ENCODE data around the gene NSMCE1. TPM values are rescaled to one million over a fixed set of nuclear protein-coding genes. Genes with fewer than 3 reads are reported as not detected.

NSMCE1 gene
- total and polyA plus RNA-seq, 2 of the 8 experiments (the other 6 are each of a cell fraction or from before 2014, with no cell fraction given) = 8.1 to 16.6 TPM

DNA sequence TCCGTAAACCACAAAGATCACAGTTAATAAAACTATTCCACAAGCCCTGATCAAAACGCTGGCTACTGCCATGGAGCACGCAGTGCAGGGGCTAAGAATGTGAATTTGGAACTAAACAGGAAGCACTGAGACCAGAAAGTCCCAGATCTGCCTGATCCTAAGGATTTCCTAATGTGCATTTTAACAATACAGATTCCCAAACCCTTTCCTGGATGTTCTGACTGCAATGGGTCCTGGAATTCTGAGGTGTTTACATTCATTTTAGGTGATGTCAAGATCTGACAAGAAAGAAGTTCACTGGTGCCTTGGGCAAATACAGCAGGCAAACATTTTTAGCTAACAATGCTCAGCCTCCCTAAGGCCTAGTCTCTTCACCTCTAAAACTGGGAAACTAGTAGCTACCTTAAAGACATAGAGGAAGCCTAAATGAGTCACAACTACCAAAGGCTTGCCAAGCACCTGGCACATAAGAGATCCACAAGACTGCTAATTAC is 10.3 kb downstream of the NSMCE1 start:
- Histone ChIP-seq H2BK20ac (ENCODE audit: low read length) (no peak overlapping the region), H2BK12ac (ENCODE audit: low read depth, low read length) (no peak overlapping the region), H2BK120ac (replicated peaks; ENCODE audit: low read depth, low read length) (no peak overlapping the region), H3K79me2 (ENCODE audit: control insufficient read depth in 1 of 2, insufficient read depth in 2 of 2, low read length in 2 of 2) (no peaks in the 10 kb centered on the region), H4K5ac (ENCODE audit: insufficient read length, low read depth, low read length) (no peak overlapping the region), H4K20me1 (replicated peaks in 1 of 2; ENCODE audit: control insufficient read depth in 1 of 2, insufficient read depth in 2 of 2, low read length in 2 of 2) (no peaks in the 10 kb centered on the region), H4K8ac (ENCODE audit: extremely low read depth, insufficient read depth, low read length) (no peak overlapping the region), H3K4me2 (ENCODE audit: insufficient read depth in 1 of 2, low read depth in 2 of 2, low read length in 2 of 2) (no peak overlapping the region), H4K91ac (replicated peaks; ENCODE audit: insufficient read length, low read length) (no peak overlapping the region), H3K27ac (ENCODE audit: low read depth, low read length) (no peak overlapping the region), H3K36me3 (ENCODE audit: control insufficient read depth in 2 of 4, insufficient read depth in 4 of 4, low read length in 3 of 4) (no peaks in the 10 kb centered on the region; a peak in 1 of 8 replicates), H3K4ac (replicated peaks; ENCODE audit: insufficient read length, low read depth, low read length) (no peak overlapping the region), H2BK15ac (ENCODE audit: low read length) (no peak overlapping the region), H3K18ac (ENCODE audit: extremely low read depth, low read length) (no peak overlapping the region), H3K9ac (replicated peaks in 1 of 4; ENCODE audit: extremely low read depth in 1 of 4, low read depth in 3 of 4, low read length in 3 of 4) (no peak overlapping the region), H3K23ac (ENCODE audit: insufficient read length) (no peak overlapping the region), H3K56ac (replicated peaks; ENCODE audit: insufficient read length, low read depth, low read length) (no peak overlapping the region), H2BK5ac (ENCODE audit: low read depth, low read length) (no peak overlapping the region), H3K79me1 (ENCODE audit: low read depth, low read length) (peaks cover 3% of the 10 kb centered on the region; the same call in 1 of the 2 replicates), H3K23me2 (ENCODE audit: low read depth, low read length) (no peaks in the 10 kb centered on the region), H3K4me3 (ENCODE audit: extremely low read depth in 1 of 4, insufficient read depth in 2 of 4, low read depth in 3 of 4, low read length in 4 of 4) (no peak overlapping the region), H3K27me3 (replicated peaks in 1 of 4; ENCODE audit: control insufficient read depth in 3 of 4, extremely low read depth in 1 of 4, insufficient read depth in 3 of 4, low read length in 3 of 4) (no peaks in the 10 kb centered on the region), H3K4me1 (replicated peaks in 1 of 4; ENCODE audit: control insufficient read depth in 3 of 4, insufficient read depth in 4 of 4, low read length in 3 of 4) (peaks cover 0 to 6% (median 3%) of the 10 kb centered on the region in 4 experiments; a peak in 3 of 7 replicates), H2AK5ac (ENCODE audit: low read depth, low read length) (no peak overlapping the region), H3K9me3 (ENCODE audit: insufficient read depth in 2 of 2, low read depth in 1 of 2, low read length in 1 of 2) (no peaks in the 10 kb centered on the region), H2AFZ (ENCODE audit: low read length) (0 out of 2 replicates have a peak overlapping the region, but pooled peaks have one; percentile 17), H3K14ac (ENCODE audit: insufficient read length) (no peak overlapping the region)
- DNase-seq (ENCODE audit: low read depth in 1 of 2, low spot score in 2 of 2) = no peak
- FAIRE-seq = no peak
- 81% methylated on average over 3 of the region's 3 CpGs; no CpG with 5 or more reads in 1 of the 2 experiments for WGBS, 2 experiments (ENCODE audit: extremely low coverage in 1 of 2, insufficient coverage in 1 of 2, insufficient read length in 1 of 2, insufficient replicate concordance in 2 of 2, low coverage in 1 of 2, low lambda C conversion rate in 2 of 2, missing lambda C conversion rate in 1 of 2)
- CTCF ChIA-PET (ENCODE audit: partially characterized antibody) = interaction anchor here (0.6 to 0.7 kb wide), 2 partner anchors 275 to 612 kb away, joined by 4 to 5 read pairs; no protein-coding TSS in a partner anchor
- POLR2A ChIA-PET (ENCODE audit: partially characterized antibody) = no interaction called here
- TF ChIP-seq ATF2 (IDR thresholded peaks at IDR 0.05; ENCODE audit: low read length) (no peak), SP2 (IDR thresholded peaks at IDR 0.05; ENCODE audit: low read length) (no peak), YY1 (IDR thresholded peaks at IDR 0.05; ENCODE audit: low read depth, low read length) (no peak), SIX5 (IDR thresholded peaks at IDR 0.05; ENCODE audit: low read depth, low read length) (no peak), NRF1 (IDR thresholded peaks at IDR 0.05; ENCODE audit: low read depth, low read length) (no peak), GTF2F1 (IDR thresholded peaks at IDR 0.05; ENCODE audit: borderline replicate concordance, low read depth, low read length) (no peak), POLR2A (IDR thresholded peaks at IDR 0.05; ENCODE audit: control extremely low read depth in 1 of 2, low read depth in 2 of 2, low read length in 2 of 2) (no peak), MAFK (IDR thresholded peaks at IDR 0.05; ENCODE audit: low read depth, low read length) (no peak), TBP (IDR thresholded peaks at IDR 0.05; ENCODE audit: low read depth, low read length) (no peak), JUND (IDR thresholded peaks at IDR 0.05; ENCODE audit: low read length) (no peak), ASH2L (IDR thresholded peaks at IDR 0.05; ENCODE audit: low read length) (no peak), CHD2 (IDR thresholded peaks at IDR 0.05; ENCODE audit: low read length) (no peak), TAF7 (optimal IDR thresholded peaks at IDR 0.05; ENCODE audit: borderline replicate concordance, low read depth, low read length) (no peak), GABPA (IDR thresholded peaks at IDR 0.05; ENCODE audit: borderline replicate concordance, insufficient read depth, low read length) (no peak)

Measured in H1 (cell line).